HepG2 (cell line): ENCODE data around the gene C20orf204. TPM values are rescaled to one million over a fixed set of nuclear protein-coding genes. Genes with fewer than 3 reads are reported as not detected.
A peak's percentile ranks its signal among the peaks of the same experiment; 100 is the strongest.

Source experiments
- FOXA3 ChIP-seq: IDR thresholded peaks from 2 replicates; pipeline ENCODE4 v1.6.1; 2016; ENCODE audit warnings: missing genetic modification reagents, missing compliant biosample characterization
- GTF2F1 ChIP-seq: fragments of 150-350 bp; IDR thresholded peaks from 2 replicates; pipeline ENCODE4 v1.6.1; 2014; ENCODE audit warnings: low read length
- KDM3A ChIP-seq: IDR thresholded peaks from 2 replicates; pipeline ENCODE4 v1.6.1; 2018; ENCODE audit warnings: low read depth, missing compliant biosample characterization
- KLF16 ChIP-seq, 2 experiments: sonication (generic) in 1 of 2; formaldehyde crosslinking in 1 of 2; IDR thresholded peaks; 2 replicates each; pipeline versions ENCODE4 v1.6.1 to v1.8.0; 2016 to 2023; ENCODE audit warnings: missing genetic modification reagents in 2 of 2, missing compliant biosample characterization in 1 of 2
- LCORL ChIP-seq, 2 experiments: fragments of 450-650 bp in 1 of 2; sonication (generic) in 1 of 2; formaldehyde crosslinking in 1 of 2; IDR thresholded peaks; 2 replicates each; pipeline versions ENCODE4 v1.5.0 to v1.6.1; 2017 to 2020; ENCODE audit warnings: antibody characterized with exemption in 1 of 2, missing genetic modification reagents in 1 of 2
- XRCC5 ChIP-seq: fragments of 200-400 bp; formaldehyde crosslinking; optimal IDR thresholded peaks from 2 replicates; pipeline ENCODE3; 2017; ENCODE audit warnings: mild to moderate bottlenecking, low read length
- ZNF232 ChIP-seq: sonication (generic); formaldehyde crosslinking; IDR thresholded peaks from 2 replicates; pipeline ENCODE4 v1.4.0; 2020; ENCODE audit warnings: missing genetic modification reagents, borderline replicate concordance
- ZNF337 ChIP-seq: sonication (generic); formaldehyde crosslinking; IDR thresholded peaks from 2 replicates; pipeline ENCODE4 v1.5.1; 2020; ENCODE audit warnings: missing genetic modification reagents, low read depth, mild to moderate bottlenecking, borderline replicate concordance
- ZNF564 ChIP-seq: sonication (generic); formaldehyde crosslinking; IDR thresholded peaks from 2 replicates; pipeline ENCODE4 v1.8.1; 2023; ENCODE audit warnings: mild to moderate bottlenecking, missing genetic modification reagents
- ZNF605 ChIP-seq: sonication (generic); formaldehyde crosslinking; IDR thresholded peaks from 2 replicates; pipeline ENCODE4 v1.8.0; 2022; ENCODE audit warnings: mild to moderate bottlenecking, missing genetic modification reagents
- ZNF766 ChIP-seq: sonication (generic); formaldehyde crosslinking; IDR thresholded peaks from 2 replicates; pipeline ENCODE4 v1.5.0; 2020; ENCODE audit warnings: missing genetic modification reagents, borderline replicate concordance
- polyA plus RNA-seq, 8 experiments: library from polyadenylated mRNA; depleted of rRNA in 3 of 8; stranded (reverse) in 7 of 8; unstranded in 1 of 8; fragments of >200 nt; fragmentation: Illumina TruSeq in 4 of 8; extraction: Trizol in 4 of 8; gene quantifications; 2 replicates each; pipeline versions ENCODE4 v1.2.1 to v1.2.3, GENCODE V29; 2011 to 2016; ENCODE audit warnings: low read depth in 4 of 8, missing spikeins in 1 of 8, mixed read lengths in 1 of 8; ENCODE audit not compliant: insufficient read depth in 1 of 8
- total RNA-seq, 5 experiments: library from RNA; depleted of rRNA; stranded (reverse); fragments of >200 nt; fragmentation: Illumina TruSeq; extraction: Trizol; gene quantifications; 2 replicates each; pipeline ENCODE4 v1.2.3, GENCODE V29; 2016; ENCODE audit warnings: low read depth in 1 of 5
- TF ChIP-seq, protein P1 (sequence below): sonication (generic); formaldehyde crosslinking; IDR thresholded peaks from 2 replicates; pipeline ENCODE4 v1.8.1; 2023; ENCODE audit warnings: mild to moderate bottlenecking, missing genetic modification reagents
- TF ChIP-seq, protein P2 (sequence below): sonication (generic); formaldehyde crosslinking; IDR thresholded peaks from 2 replicates; pipeline ENCODE4 v1.8.0; 2023; ENCODE audit warnings: mild to moderate bottlenecking, missing genetic modification reagents
- TF ChIP-seq, protein P3 (sequence below), 2 experiments: fragments of 450-650 bp in 1 of 2; sonication (generic) in 1 of 2; formaldehyde crosslinking; IDR thresholded peaks; 2 replicates each; pipeline versions ENCODE4 v1.5.0 to v1.8.0; 2020 to 2022; ENCODE audit warnings: mild to moderate bottlenecking in 1 of 2, missing genetic modification reagents in 1 of 2
- TF ChIP-seq, protein P4 (sequence below), 2 experiments: fragments of 450-650 bp in 1 of 2; sonication (generic) in 1 of 2; formaldehyde crosslinking in 1 of 2; IDR thresholded peaks; 2 replicates each; pipeline versions ENCODE4 v1.6.1 to v1.8.0; 2016 to 2022; ENCODE audit warnings: antibody characterized with exemption in 1 of 2, mild to moderate bottlenecking in 1 of 2, missing genetic modification reagents in 1 of 2

C20orf204 gene
- total and polyA plus RNA-seq, 2 of the 13 experiments (the other 11 are each of a cell fraction or from before 2014, with no cell fraction given), result 22.1 to 80.0 TPM

DNA sequence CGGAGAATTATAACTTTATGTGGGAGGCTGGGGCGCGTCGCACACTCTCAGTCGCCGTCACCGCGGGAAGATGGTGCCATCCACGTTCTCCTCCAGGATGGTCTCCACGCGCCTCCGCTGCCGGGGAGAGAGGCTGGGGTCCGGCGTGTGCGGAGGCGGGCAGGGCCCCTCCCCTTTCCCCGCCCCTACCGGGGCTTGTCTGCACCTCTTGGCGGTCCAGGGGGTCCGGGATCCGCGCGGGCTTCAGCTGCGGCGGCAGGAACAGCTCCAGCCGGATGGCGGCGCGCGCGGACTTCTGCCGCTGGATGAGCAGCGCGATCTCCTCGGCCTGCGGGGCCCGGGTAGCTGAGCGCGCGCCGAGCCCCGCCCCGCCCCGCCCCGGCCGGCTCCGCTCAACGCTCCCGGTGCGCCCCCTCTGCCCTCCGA lies 47.4 kb downstream of the C20orf204 start (continued):
- TF ChIP-seq, protein P1, sequence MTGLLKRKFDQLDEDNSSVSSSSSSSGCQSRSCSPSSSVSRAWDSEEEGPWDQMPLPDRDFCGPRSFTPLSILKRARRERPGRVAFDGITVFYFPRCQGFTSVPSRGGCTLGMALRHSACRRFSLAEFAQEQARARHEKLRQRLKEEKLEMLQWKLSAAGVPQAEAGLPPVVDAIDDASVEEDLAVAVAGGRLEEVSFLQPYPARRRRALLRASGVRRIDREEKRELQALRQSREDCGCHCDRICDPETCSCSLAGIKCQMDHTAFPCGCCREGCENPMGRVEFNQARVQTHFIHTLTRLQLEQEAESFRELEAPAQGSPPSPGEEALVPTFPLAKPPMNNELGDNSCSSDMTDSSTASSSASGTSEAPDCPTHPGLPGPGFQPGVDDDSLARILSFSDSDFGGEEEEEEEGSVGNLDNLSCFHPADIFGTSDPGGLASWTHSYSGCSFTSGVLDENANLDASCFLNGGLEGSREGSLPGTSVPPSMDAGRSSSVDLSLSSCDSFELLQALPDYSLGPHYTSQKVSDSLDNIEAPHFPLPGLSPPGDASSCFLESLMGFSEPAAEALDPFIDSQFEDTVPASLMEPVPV (CRISPR knock-in tag), result no peak
- TF ChIP-seq ZNF564 (no peak; the same call in 1 of the 2 replicates), ZNF766 (no peak), KLF16 (CRISPR knock-in tag; IDR thresholded peaks at IDR 0.05) (0 out of 4 replicates have a peak, but pooled peaks of 1 of the 2 experiments have one; percentile 33), ZNF232 (0 out of 2 replicates have a peak, but pooled peaks have one; percentile 51), LCORL (IDR thresholded peaks at IDR 0.05) (no peak), LCORL (CRISPR knock-in tag; IDR thresholded peaks at IDR 0.05) (peak; percentile 89; the same call in 1 of the 2 replicates), KDM3A (CRISPR knock-in tag) (peak; percentile 53; the same call in 1 of the 2 replicates), XRCC5 (peak; percentile 82), ZNF337 (CRISPR knock-in tag) (no peak), GTF2F1 (no peak), FOXA3 (CRISPR knock-in tag) (0 out of 2 replicates have a peak, but pooled peaks have one; percentile 5), ZNF605 (CRISPR knock-in tag) (no peak)
- TF ChIP-seq, protein P2, sequence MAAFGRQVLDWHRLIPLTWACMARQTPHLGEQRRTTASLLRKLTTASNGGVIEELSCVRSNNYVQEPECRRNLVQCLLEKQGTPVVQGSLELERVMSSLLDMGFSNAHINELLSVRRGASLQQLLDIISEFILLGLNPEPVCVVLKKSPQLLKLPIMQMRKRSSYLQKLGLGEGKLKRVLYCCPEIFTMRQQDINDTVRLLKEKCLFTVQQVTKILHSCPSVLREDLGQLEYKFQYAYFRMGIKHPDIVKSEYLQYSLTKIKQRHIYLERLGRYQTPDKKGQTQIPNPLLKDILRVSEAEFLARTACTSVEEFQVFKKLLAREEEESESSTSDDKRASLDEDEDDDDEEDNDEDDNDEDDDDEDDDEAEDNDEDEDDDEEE (CRISPR knock-in tag), result no peak
- TF ChIP-seq, protein P3, sequence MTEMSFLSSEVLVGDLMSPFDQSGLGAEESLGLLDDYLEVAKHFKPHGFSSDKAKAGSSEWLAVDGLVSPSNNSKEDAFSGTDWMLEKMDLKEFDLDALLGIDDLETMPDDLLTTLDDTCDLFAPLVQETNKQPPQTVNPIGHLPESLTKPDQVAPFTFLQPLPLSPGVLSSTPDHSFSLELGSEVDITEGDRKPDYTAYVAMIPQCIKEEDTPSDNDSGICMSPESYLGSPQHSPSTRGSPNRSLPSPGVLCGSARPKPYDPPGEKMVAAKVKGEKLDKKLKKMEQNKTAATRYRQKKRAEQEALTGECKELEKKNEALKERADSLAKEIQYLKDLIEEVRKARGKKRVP (CRISPR knock-in tag; IDR thresholded peaks at IDR 0.05), result no peak
- TF ChIP-seq, protein P4, sequence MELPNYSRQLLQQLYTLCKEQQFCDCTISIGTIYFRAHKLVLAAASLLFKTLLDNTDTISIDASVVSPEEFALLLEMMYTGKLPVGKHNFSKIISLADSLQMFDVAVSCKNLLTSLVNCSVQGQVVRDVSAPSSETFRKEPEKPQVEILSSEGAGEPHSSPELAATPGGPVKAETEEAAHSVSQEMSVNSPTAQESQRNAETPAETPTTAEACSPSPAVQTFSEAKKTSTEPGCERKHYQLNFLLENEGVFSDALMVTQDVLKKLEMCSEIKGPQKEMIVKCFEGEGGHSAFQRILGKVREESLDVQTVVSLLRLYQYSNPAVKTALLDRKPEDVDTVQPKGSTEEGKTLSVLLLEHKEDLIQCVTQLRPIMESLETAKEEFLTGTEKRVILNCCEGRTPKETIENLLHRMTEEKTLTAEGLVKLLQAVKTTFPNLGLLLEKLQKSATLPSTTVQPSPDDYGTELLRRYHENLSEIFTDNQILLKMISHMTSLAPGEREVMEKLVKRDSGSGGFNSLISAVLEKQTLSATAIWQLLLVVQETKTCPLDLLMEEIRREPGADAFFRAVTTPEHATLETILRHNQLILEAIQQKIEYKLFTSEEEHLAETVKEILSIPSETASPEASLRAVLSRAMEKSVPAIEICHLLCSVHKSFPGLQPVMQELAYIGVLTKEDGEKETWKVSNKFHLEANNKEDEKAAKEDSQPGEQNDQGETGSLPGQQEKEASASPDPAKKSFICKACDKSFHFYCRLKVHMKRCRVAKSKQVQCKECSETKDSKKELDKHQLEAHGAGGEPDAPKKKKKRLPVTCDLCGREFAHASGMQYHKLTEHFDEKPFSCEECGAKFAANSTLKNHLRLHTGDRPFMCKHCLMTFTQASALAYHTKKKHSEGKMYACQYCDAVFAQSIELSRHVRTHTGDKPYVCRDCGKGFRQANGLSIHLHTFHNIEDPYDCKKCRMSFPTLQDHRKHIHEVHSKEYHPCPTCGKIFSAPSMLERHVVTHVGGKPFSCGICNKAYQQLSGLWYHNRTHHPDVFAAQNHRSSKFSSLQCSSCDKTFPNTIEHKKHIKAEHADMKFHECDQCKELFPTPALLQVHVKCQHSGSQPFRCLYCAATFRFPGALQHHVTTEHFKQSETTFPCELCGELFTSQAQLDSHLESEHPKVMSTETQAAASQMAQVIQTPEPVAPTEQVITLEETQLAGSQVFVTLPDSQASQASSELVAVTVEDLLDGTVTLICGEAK (IDR thresholded peaks at IDR 0.05), result no peak
- TF ChIP-seq, protein P4 (CRISPR knock-in tag; IDR thresholded peaks at IDR 0.05), result 0 out of 2 replicates have a peak, but pooled peaks have one; percentile 43
